HEK293 (cell line): ENCODE results near the gene LHX5.

ENCODE experiments used
- CTCF ChIA-PET: fragments of 350-600 bp; formaldehyde crosslinking; extraction: SDS; loops from one replicate; lab custom pipeline; 2021; ENCODE audit warnings: antibody characterized with exemption; lab: Yijun Ruan, JAX
- POLR2A ChIA-PET: fragments of 300-600 bp; formaldehyde crosslinking; extraction: SDS; loops from one replicate; lab custom pipeline; 2020; ENCODE audit warnings: antibody characterized with exemption, inconsistent platforms; lab: Yijun Ruan, JAX
- H3K27ac ChIP-seq: fragments of 200-500 bp; sonication (Bioruptor generic); 2 replicates; pipeline ENCODE4 v1.5.1; 2014; ENCODE audit warnings: low read depth, low read length, control low read depth, inconsistent platforms; ENCODE audit errors: extremely low read depth
- H3K36me3 ChIP-seq, 2 experiments: fragments of 200-500 bp in 1 of 2; sonication (Bioruptor generic) in 1 of 2; 1 replicate in 1 of 2; 2 replicates in 1 of 2; pipeline ENCODE4 v1.5.1; 2014 to 2017; ENCODE audit warnings: inconsistent platforms in 2 of 2, low read length in 2 of 2; ENCODE audit not compliant: control insufficient read depth in 2 of 2, insufficient read depth in 1 of 2
- H3K4me1 ChIP-seq: fragments of 200-500 bp; sonication (Bioruptor generic); 2 replicates; pipeline ENCODE4 v1.5.1; 2014; ENCODE audit warnings: mild to moderate bottlenecking, low read length, inconsistent platforms; ENCODE audit not compliant: control insufficient read depth, insufficient read depth
- H3K4me3 ChIP-seq: 2 replicates; pipeline ENCODE4 v1.5.1; 2011; ENCODE audit warnings: low read depth, mild to moderate bottlenecking, control low read depth, low read length, moderate library complexity
- H3K9me3 ChIP-seq: fragments of 200-500 bp; sonication (Bioruptor generic); 2 replicates; pipeline ENCODE4 v1.5.1; 2014; ENCODE audit warnings: low read depth, low read length, inconsistent platforms; ENCODE audit not compliant: control insufficient read depth, insufficient read depth
- GLI4 ChIP-seq: fragments of 450-650 bp; formaldehyde crosslinking; IDR thresholded peaks from 2 replicates; pipeline ENCODE4 v1.5.1; 2016; ENCODE audit warnings: missing biosample characterization, missing genetic modification characterization
- HOXC10 ChIP-seq: sonication (generic); formaldehyde crosslinking; IDR thresholded peaks from 2 replicates; pipeline ENCODE4 v1.8.1; 2023; ENCODE audit warnings: mild to moderate bottlenecking, missing genetic modification reagents
- PRDM10 ChIP-seq: fragments of 450-650 bp; formaldehyde crosslinking; IDR thresholded peaks from 2 replicates; pipeline ENCODE4 v1.5.1; 2016; ENCODE audit warnings: missing biosample characterization, missing genetic modification characterization
- SP2 ChIP-seq: fragments of 450-650 bp; formaldehyde crosslinking; IDR thresholded peaks from 2 replicates; pipeline ENCODE4 v1.5.1; 2016; ENCODE audit warnings: missing biosample characterization, missing genetic modification characterization
- ZBTB44 ChIP-seq: fragments of 450-650 bp; IDR thresholded peaks from 2 replicates; pipeline ENCODE4 v1.5.1; 2018; ENCODE audit warnings: missing biosample characterization, mild to moderate bottlenecking, missing genetic modification characterization
- ZFP41 ChIP-seq: fragments of 450-650 bp; formaldehyde crosslinking; IDR thresholded peaks from 2 replicates; pipeline ENCODE4 v1.5.1; 2016; ENCODE audit warnings: missing biosample characterization, missing genetic modification characterization, borderline replicate concordance
- ZNF114 ChIP-seq: fragments of 450-650 bp; formaldehyde crosslinking; IDR thresholded peaks from 2 replicates; pipeline ENCODE4 v1.5.0; 2017; ENCODE audit warnings: missing biosample characterization, missing genetic modification characterization
- ZNF138 ChIP-seq: fragments of 450-650 bp; formaldehyde crosslinking; IDR thresholded peaks from 2 replicates; pipeline ENCODE4 v1.5.1; 2016; ENCODE audit warnings: missing biosample characterization, missing genetic modification characterization, borderline replicate concordance
- ZNF19 ChIP-seq: fragments of 450-650 bp; formaldehyde crosslinking; IDR thresholded peaks from 2 replicates; pipeline ENCODE4; 2016; ENCODE audit warnings: missing biosample characterization, missing genetic modification characterization, low read depth
- ZNF302 ChIP-seq: fragments of 450-650 bp; formaldehyde crosslinking; IDR thresholded peaks from 2 replicates; pipeline ENCODE4 v1.5.1; 2016; ENCODE audit warnings: missing biosample characterization, missing genetic modification characterization, low read depth
- ZNF529 ChIP-seq: fragments of 450-650 bp; formaldehyde crosslinking; IDR thresholded peaks from 2 replicates; pipeline ENCODE4 v1.5.1; 2017; ENCODE audit warnings: missing genetic modification characterization, missing biosample characterization; ENCODE audit not compliant: insufficient replicate concordance
- ZNF544 ChIP-seq: fragments of 450-650 bp; formaldehyde crosslinking; IDR thresholded peaks from 2 replicates; pipeline ENCODE4 v1.5.0; 2017; ENCODE audit warnings: missing biosample characterization, missing genetic modification characterization
- ZNF560 ChIP-seq: fragments of 450-650 bp; formaldehyde crosslinking; IDR thresholded peaks from 2 replicates; pipeline ENCODE4 v1.5.1; 2017; ENCODE audit warnings: missing biosample characterization, missing genetic modification characterization, borderline replicate concordance
- ZNF561 ChIP-seq: fragments of 450-650 bp; IDR thresholded peaks from 2 replicates; pipeline ENCODE4 v1.5.1; 2018; ENCODE audit warnings: missing biosample characterization, missing genetic modification characterization, borderline replicate concordance
- ZNF580 ChIP-seq: fragments of 450-650 bp; formaldehyde crosslinking; IDR thresholded peaks from 2 replicates; pipeline ENCODE4 v1.5.1; 2016; ENCODE audit warnings: missing biosample characterization, missing genetic modification characterization
- ZNF585B ChIP-seq: fragments of 450-650 bp; formaldehyde crosslinking; IDR thresholded peaks from 2 replicates; pipeline ENCODE4 v1.5.1; 2016; ENCODE audit warnings: missing biosample characterization, missing genetic modification characterization
- ZNF596 ChIP-seq: fragments of 450-650 bp; IDR thresholded peaks from 2 replicates; pipeline ENCODE4 v1.5.0; 2018; ENCODE audit warnings: missing biosample characterization, mild to moderate bottlenecking, missing genetic modification characterization, moderate library complexity
- ZNF621 ChIP-seq: fragments of 450-650 bp; formaldehyde crosslinking; IDR thresholded peaks from 2 replicates; pipeline ENCODE4 v1.5.1; 2017; ENCODE audit warnings: missing biosample characterization, missing genetic modification characterization
- ZNF645 ChIP-seq: fragments of 450-650 bp; formaldehyde crosslinking; IDR thresholded peaks from 2 replicates; pipeline ENCODE4; 2016; ENCODE audit warnings: missing biosample characterization, missing genetic modification characterization
- ZNF670 ChIP-seq: fragments of 450-650 bp; formaldehyde crosslinking; IDR thresholded peaks from 2 replicates; pipeline ENCODE4 v1.5.1; 2016; ENCODE audit warnings: missing biosample characterization, missing genetic modification characterization, low read depth

Gene LHX5

GRCh38 chr12:113477842-113478215 is 6.2 kb upstream of the LHX5 start:
- ChIA-PET CTCF (interaction anchor here (0.6 to 1.1 kb wide), 2 partner anchors 9 to 121 kb away, joined by 3 read pairs; no protein-coding TSS in a partner anchor), POLR2A (no interaction called here)
- no peaks in the 10 kb centered on the region for H3K9me3 ChIP-seq
- H3K4me3 ChIP-seq = no peak overlapping the region
- H3K27ac ChIP-seq = no peak overlapping the region
- no peaks in the 10 kb centered on the region for H3K4me1 ChIP-seq
- H3K36me3 ChIP-seq = no peaks in the 10 kb centered on the region
- TF ChIP-seq ZNF560 (tag by site-specific recombination) = no peak
- peak; percentile 44; the same call in 1 of the 2 replicates for TF ChIP-seq PRDM10 (tag by site-specific recombination)

GRCh38 chr12:113477171-113477841 is 5.6 kb upstream of the LHX5 start:
- CTCF ChIA-PET = interaction anchor here (0.6 kb wide), 1 partner anchor 122 kb away, joined by 3 read pairs; no protein-coding TSS in a partner anchor
- TF ChIP-seq ZNF621 (no peak), ZFP41 (tag by site-specific recombination) (no peak), ZNF585B (tag by site-specific recombination) (no peak), HOXC10 (no peak), ZNF529 (no peak), GLI4 (tag by site-specific recombination) (no peak), ZNF645 (tag by site-specific recombination) (no peak), ZNF670 (tag by site-specific recombination) (no peak), ZNF596 (no peak), ZNF138 (tag by site-specific recombination) (no peak), ZBTB44 (no peak), ZNF114 (tag by site-specific recombination) (no peak), SP2 (tag by site-specific recombination) (no peak), ZNF302 (tag by site-specific recombination) (no peak), ZNF561 (tag by site-specific recombination) (no peak), ZNF580 (tag by site-specific recombination) (no peak), ZNF544 (tag by site-specific recombination) (no peak), ZNF19 (no peak)
- H3K4me1 ChIP-seq = no peaks in the 10 kb centered on the region
- no peaks in the 10 kb centered on the region for H3K36me3 ChIP-seq
- POLR2A ChIA-PET = no interaction called here
- no peak overlapping the region for H3K4me3 ChIP-seq
- H3K9me3 ChIP-seq = no peaks in the 10 kb centered on the region
- no peak overlapping the region for H3K27ac ChIP-seq
